HG03558 (cell line): ENCODE data around the gene PI4K2B.
"Not testable (repeated sequence)": the region's sequence is repeated elsewhere in the genome, so short reads cannot be mapped to it uniquely, and the experiment has no call there.

ENCODE experiments used
- ATAC-seq: cut with Tn5 transposase; IDR thresholded peaks from one replicate; pipeline ENCODE4 v1.9.1; 2021; ENCODE audit warnings: moderate number of reproducible peaks; ENCODE audit not compliant: unreplicated experiment; ENCODE audit errors: extremely low read depth

PI4K2B gene

DNA sequence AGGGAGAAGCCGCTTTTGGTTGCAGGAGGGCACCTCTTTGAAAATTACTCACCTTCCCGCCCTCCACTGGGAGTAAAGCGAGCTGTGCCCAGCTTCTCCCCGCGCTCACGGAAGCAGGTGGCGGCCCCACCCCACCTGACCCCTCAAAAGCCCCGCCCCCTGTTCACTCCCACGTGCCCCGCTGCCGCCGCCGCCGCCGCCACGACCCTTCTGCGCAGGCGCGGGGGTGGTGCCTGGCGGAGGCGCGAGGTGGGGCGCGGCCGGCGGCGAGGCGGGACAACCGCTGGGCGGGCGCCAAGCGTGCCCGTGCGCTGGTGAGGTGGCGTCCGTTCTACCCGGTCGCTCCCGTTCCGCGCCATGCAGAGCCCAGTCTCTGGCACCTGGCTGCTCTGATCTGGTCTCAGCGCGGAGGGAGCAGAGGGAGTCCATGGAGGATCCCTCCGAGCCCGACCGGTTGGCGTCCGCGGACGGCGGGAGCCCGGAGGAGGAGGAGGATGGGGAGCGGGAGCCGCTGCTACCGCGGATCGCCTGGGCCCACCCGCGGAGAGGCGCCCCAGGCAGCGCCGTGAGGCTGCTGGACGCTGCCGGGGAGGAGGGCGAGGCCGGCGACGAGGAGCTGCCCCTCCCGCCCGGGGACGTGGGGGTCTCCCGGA lies at the start of gene PI4K2B:
Gene PI4K2B (plus strand): TSS at position 297 of the 653 bp plus-strand sequence. CDS start 131 bp downstream, at position 428.
- ATAC-seq = peak; percentile 44

DNA sequence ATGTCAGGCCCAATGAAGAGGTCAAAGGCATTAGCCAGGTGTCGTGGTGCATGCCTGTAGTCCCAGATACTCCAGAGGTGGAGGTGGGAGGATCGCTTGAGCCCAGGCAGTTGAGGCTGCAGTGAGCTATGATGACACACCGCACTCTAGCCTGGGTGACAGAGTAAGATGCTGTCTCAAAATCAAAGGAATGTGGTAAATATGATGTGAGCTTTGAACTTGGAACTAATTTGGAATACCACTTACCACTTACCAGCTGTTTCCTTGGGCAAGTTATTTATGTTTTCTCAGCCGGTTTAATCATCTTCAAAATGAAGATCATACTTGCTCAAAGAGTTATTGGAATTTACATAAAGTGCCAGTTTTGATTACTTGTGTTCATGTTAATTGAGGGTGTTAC lies 49.8 kb upstream of the PI4K2B start:
- ATAC-seq = no peak

DNA sequence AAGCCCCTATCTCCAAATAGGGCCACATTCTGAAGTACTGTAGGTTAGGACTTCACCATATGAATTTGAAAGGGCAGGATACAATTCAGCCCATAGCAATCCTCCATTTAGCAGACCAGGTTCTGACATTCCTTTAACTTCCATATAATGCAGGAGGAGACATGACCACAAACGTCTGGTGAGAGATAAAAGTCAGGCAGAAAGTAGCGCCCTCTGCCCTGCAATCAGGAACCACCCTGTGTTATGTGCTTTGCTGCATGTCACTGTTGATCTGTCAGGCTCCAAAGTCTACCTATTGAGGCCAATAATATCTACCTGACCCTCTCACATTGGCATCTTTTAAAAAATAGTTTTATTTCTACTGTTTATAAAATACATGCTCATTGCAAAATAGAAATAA lies 43.4 kb upstream of the PI4K2B start:
- ATAC-seq = no peak

DNA sequence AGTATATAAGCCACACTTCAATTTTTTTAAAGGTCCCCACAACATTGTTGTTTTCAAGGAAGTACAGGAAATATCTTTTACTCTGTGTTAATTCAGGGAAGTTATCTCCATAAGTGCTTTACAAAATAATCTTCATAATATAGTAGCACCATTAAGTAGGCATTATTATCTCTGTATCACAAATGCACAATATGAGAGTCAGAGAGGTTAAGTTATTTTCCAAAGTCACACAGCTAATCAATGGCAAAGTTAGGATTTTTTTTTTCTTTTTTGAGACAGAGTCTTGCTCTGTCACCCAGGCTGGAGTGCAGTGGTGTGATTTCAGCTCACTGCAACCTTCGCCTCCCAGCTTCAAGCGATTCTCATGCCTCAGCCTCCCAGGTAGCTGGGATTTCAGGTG lies 35.1 kb upstream of the PI4K2B start:
- no peak for ATAC-seq

DNA sequence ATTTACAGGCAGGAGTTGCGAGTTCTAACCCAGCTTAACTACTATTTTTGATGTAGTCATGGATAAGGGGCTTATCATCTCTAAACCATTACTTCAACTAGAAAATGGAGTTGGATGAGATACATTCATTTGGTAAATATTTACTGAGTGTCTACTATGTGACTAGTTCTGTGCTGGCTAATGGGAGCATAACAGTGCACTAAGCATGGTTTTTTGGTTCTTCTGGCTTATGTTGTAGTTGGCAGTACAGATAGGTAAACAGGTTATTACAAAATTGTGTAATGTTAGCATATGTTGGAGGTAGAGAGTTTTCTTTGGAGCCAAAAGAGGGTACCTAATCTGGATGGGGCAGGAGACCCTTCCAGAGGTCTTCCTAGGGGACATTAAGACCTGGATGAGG lies 25.8 kb upstream of the PI4K2B start:
- no peak for ATAC-seq

DNA sequence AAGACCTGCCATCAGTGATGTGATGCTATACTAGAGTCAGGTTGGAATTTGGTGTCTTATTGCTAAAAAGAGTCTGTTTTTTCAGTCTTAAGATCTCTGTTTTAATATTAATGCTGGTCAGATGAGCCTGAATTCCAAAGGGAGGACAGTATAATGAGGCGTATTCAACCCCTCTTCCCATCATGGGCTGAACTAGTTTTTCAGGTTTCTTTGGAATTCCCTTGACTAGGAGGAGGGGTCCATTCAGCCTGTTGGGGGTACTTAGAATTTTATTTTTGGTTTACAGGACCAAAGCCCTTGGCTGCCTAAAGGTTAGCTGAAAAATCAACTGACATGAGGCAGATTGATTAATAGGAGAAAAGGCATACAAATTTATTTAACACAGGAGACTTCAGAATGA lies 24.1 kb upstream of the PI4K2B start:
- no peak for ATAC-seq

DNA sequence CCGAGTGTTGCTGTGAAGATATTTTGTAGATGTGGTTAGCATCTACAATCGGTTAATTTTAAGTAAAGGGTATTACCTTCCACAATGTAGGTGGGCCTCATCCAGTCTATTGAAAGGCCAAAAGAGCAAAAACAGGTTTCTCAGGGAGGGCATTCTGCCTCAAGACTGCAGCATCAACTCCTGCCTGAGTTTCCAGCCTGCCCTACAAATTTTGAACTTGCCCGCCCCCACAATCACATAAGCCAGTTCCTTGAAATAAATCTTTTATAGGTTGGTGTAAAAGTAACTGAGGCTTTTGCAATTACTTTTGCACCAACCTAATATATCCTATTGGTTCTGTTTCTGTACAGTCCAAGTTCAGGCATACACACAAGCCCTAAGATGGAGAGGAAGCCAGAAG lies 22.1 kb upstream of the PI4K2B start:
- no peak for ATAC-seq

DNA sequence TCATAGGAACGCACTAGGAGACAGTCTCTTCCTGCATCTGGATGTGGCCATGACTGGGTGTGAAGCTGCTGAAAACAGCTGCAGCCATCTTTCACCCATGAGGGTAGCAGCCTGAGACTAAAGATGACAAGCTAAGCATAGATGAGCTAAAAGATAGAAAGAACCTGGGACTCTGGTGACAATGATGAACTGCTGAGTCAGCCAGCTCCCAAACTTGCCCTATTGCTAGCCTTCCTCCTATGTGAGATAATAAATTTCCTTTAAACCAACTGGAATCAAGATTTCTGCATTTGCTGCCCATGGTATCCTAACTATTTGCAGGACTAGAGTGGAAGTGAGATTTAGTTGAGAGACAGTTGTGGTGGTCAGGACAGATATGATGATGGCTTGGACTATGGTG lies 21.0 kb upstream of the PI4K2B start:
- ATAC-seq = no peak

DNA sequence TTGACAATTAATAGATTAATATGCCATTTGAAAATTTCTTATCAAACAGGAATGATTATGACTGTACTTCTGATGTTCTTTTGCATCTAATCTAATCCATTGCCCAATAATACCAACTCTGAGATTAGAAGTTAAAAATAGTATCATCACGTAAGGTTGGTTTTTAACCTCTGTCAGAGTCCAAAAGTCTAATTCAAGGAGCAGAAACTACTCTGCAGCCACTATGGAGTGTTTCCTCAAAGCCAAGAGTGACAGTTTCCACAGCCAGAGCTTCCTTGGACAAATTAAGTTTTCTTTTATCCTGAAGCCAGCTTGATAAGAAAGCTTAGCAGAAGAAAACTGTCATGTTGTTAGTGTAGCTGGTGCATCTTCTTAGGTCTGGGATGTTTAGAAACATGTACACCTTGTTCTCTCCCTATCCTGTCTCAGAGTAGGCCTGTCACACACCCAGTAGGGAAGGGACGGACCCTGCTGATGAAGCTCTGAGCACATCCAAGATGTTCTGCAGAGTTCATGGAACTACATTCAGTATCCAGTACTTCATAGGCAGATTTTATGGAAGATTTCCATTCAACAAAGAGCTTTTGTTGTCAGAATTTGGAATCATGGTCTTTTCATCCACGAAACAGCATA lies 20.4 kb upstream of the PI4K2B start:
- ATAC-seq = no peak

DNA sequence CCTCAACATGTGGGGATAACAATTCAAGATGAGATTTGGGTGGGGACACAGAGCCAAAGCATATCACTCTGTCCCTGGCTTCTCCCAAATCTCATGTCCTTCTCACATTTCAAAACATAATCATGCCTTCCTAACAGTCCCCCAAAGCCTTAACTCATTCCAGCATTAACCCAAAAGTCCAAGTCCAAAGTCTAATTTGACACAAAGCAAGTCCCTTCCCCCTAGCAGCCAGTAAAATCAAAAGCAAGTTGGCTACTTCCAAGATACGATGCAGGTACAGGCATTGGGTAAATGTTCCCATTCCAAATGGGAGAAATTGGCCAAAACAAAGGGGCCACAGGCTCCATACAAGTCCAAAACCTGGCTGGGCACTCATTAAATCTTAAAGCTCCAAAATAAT lies 19.1 kb upstream of the PI4K2B start:
- ATAC-seq = not testable (repeated sequence)

DNA sequence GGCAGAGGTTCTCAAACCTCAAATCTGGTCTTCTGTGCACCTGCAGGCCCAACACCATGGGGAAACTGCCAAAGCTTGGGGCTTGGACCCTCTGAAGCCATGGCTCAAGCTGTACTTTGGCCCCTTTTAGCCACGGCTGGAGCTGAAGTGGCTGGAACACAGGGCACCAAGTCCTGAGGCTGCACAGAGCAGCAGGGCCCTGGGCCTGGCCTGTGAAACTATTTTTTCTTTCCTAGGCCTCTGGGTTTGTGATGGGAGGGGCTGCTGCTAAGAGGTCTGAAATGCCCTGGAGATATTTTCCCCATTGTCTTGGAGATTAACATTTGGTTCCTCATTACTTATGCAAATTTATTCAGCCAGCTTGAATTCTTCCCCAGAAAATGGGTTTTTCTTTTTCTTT lies 18.3 kb upstream of the PI4K2B start:
- no peak for ATAC-seq

DNA sequence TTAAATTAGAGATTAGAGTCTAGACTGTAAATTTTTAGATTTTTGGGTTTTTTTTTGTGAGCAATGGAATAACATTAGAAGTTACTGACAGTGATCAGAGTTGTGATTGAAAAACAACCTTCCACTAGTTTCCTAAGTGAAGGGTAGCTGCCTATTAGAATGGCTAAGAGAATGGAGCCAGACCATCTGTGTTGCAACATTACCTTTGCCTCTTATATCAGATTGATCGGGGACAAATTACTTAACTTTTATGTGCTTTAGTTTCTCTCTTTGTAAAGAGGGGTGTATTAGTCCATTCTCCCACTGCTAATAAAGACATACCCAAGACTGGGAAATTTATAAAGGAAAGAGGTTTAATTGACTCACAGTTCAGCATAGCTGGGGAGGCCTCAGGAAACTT lies 12.5 kb upstream of the PI4K2B start:
- ATAC-seq = no peak

DNA sequence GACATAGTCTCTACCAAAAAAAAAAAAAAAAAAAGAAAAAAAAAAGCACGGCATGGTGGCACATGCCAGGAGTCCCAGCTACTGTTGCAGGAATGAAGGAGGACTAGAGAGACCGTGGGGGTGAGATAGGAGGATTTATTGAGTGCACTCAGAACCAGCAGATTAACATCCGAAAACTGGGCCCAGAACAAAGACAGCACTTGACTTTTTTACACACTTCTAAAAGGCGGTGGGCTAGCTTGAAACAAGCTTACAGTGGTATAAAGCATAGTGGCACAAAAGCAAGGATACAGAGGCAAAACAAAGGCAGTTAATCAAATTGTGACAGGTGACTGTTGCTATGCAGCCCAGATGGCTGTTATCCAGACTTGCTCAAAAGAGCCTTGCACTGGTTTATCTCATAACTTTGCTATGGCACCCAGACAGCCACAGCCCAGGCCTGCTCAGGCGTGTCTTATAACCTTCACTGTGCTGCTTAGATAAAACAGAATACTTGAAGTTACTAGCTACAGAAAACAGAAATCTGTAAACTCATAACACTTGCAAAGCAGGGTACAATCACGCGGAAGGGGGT lies 9.9 kb upstream of the PI4K2B start:
- ATAC-seq = no peak

DNA sequence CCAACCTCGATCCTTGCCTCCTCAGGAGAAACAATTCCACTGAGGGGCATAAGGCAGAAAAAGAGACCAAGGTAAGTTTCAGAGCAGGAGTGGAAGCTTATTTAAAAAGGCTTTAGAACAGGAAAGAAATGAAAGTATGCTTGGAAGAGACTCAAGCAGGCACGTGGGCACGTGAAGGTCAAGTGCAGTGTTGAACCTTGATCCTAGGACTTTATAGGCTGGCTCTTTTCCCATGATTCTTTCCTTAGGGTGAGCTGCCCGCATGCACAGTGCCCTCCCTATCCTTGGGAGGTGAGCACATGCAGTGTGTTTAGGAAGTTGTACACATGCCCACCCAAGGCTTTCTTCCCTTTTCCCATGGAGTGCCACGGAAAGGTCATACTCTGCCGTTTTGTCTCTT lies 4.0 kb upstream of the PI4K2B start:
- ATAC-seq = no peak

DNA sequence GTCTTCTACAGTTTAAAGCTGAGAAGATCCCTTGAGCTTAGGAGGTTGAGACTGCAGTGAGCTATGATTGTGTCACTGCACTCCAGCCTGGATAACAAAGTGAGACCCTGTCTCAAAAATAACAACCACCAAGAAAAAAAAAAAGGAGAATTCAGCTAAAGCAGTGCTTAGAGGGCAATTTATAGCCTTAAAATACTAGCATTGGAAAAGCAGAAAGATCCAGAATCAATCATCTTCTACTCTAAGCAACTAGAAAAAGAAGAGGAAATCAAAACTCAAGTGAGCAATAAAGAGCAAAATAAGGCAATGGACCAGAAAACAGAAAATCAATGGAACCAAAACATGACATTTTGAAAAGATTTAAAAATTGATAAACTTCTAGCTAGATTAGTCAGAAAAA lies 639 bp upstream of the PI4K2B start:
- no peak for ATAC-seq

DNA sequence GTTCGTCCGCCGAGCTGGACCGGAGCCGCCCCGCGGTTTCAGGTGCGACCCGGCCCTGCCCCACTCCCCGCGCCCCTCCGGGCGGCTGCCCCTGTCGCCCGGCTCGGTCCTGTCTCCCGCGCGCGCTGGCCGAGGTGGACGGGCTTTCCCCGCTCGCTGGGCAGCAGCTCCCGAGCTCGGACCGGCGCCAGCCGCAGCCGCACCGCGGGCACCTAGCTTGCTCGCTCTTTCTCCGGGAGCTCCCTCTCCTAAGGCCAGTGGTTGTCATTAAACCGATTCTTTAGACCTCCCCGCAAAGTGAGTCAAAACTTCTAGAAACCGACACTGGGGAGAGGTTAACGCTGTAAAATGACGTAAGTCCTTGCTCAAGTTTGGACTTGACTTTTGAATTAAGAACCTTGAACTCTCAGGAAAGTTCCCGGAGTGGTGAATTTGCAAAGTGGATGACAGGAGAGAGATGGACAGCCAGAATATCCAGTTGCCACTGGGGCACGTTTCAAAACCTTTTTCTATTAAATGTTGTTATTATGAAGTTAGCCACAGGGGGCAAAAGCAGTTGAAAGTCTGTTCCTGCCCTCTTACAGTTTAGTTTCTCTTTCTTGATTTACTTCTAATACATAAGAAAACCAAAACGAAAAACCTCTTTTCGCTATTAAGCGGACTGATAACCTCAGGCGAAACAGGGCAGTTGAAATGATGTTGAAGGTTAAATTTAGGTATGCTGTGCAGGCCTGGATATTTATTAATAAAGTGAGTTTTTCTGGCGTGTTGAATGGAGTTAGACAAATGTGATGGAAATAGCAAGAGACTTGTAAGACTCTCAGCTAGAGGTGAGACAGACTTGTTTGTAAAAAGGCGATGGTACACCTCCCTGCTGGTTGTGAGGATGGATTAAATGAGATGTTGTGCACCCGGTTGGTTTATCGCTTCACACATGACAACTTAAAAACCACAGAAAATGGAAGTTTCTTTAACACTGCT lies 847 bp downstream of the PI4K2B start:
- peak; percentile 42 for ATAC-seq

DNA sequence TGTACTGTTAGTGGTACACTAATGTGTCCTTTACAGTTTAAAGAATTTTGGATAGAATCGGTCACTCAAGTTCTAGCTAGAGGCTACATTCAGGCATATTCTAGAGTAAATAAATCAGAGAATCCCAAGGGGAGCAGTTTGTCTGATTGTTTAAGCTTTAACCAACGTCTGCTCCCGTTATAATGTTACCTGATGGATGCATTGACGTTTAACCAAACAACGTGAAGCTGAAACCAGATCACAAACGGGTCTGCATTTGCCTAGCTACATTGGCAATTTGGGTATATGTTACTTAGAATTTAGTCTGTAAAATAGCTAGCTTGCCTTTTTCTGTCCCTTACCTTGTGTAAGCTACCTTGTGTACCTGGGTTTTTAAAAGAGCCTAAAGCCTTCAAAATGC lies 1.6 kb downstream of the PI4K2B start:
- no peak for ATAC-seq

DNA sequence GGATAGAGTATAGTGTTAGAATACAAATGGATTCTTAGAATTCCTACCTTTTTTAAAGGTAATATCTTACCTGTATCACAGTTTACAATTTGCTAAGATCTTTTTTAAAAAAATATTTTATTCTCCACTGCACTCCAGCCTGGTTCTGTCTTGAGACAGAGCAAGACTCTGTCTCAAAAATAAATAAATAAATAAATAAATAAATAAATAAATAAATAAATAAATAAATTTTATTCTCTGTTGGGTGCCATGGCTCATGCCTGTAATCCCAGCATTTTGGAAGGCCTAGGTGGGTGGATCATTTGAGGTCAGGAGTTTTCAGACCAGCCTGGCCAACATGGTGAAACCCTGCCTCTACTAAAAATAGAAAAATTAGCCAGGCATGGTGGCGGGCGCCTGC lies 2.2 kb downstream of the PI4K2B start:
- not testable (repeated sequence) for ATAC-seq

DNA sequence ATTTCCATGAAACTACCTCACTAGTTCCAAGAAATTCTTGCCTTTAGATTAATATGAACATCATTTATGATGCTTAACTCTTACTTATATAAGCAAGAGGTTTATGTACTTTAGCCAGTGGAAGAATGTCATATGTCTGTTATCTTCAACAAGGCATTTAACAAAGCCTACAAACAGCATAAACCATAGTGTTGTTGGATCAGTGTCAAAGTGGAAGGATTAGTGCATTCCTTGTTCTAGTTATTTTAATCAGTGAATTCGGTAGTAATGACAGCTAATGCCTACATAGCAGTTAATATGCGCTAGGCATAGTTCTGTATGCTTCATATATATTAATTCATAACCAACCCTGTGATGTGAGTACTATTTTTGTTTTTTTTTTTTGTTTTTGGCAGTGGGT lies 3.1 kb downstream of the PI4K2B start:
- ATAC-seq = no peak

DNA sequence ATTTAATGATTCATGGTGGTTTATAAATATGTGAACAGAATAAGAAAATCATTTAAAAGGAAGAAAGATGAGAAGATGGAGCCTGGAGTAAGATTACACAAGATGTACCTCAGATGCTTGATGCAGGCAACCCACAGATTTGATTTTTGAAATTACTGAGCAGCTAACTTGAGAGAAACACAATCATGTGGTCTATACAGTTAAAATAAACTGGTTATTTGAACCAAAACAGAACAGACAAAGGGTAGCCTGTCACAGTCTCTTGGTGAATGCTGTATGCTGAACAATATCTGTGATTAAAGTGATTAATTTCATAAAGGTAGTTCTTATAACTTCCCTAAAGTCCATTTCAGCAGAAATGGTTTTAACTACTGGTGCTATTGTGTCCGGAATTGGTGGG lies 4.2 kb downstream of the PI4K2B start:
- no peak for ATAC-seq

DNA sequence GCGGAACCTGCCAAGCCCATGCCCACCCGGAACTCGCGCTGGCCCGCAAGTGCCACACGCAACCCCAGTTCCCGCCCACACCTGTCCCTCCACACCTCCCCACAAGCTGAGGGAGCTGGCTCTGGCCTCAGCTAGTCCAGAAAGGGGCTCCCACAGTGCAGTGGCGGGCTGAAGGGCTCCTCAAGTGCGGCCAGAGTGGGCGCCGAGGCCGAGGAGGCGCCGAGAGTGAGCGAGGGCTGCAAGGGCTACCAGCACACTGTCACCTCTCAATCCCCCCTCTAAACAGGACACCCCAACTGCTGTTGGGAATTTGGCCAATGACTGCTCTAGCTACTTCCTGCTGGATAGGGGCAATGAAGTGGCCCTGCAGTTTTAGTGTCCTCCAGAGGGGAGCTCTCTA lies 5.7 kb downstream of the PI4K2B start:
- not testable (repeated sequence) for ATAC-seq
